Endodermal cell (in vitro differentiated cells): ENCODE results near the gene NCR3LG1. TPM values are rescaled to one million over a fixed set of nuclear protein-coding genes. Genes with fewer than 3 reads are reported as not detected.

Experiments used
- DNase-seq: peaks from one replicate; pipeline ENCODE4 v3.0.0-alpha.2; 2017
- H3K27ac ChIP-seq: 2 replicates; pipeline ENCODE4 v1.5.1; 2013; ENCODE audit warnings: mild to moderate bottlenecking, low read depth, low read length, moderate library complexity
- H3K27me3 ChIP-seq: 2 replicates; pipeline ENCODE4 v1.6.1; 2013; ENCODE audit warnings: mild to moderate bottlenecking, low read length, moderate library complexity; ENCODE audit not compliant: insufficient read depth, control insufficient read depth, poor library complexity, severe bottlenecking
- H3K36me3 ChIP-seq: 2 replicates; pipeline ENCODE4 v1.7.0; 2013; ENCODE audit warnings: mild to moderate bottlenecking, low read length, moderate library complexity; ENCODE audit not compliant: control insufficient read depth, insufficient read depth
- H3K4me1 ChIP-seq: one replicate; pipeline ENCODE4 v1.7.0; 2013; ENCODE audit warnings: low read length; ENCODE audit not compliant: control insufficient read depth, insufficient read depth
- H3K4me3 ChIP-seq: 2 replicates; pipeline ENCODE4 v1.5.1; 2013; ENCODE audit warnings: mild to moderate bottlenecking, low read length, moderate library complexity
- H3K9ac ChIP-seq: 2 replicates; pipeline ENCODE4 v1.6.1; 2013; ENCODE audit warnings: mild to moderate bottlenecking, low read length, moderate library complexity; ENCODE audit not compliant: poor library complexity, severe bottlenecking; ENCODE audit errors: extremely low read depth
- H3K9me3 ChIP-seq: 2 replicates; pipeline ENCODE4 v1.6.1; 2013; ENCODE audit warnings: mild to moderate bottlenecking, low read length, moderate library complexity; ENCODE audit not compliant: control insufficient read depth
- H3K27ac Mint-ChIP-seq: 2 replicates; pipeline ENCODE4 v1.8.0; 2020; ENCODE audit warnings: mixed read lengths
- H3K27me3 Mint-ChIP-seq: 2 replicates; pipeline ENCODE4 v1.8.0; 2021; ENCODE audit warnings: mild to moderate bottlenecking, mixed read lengths; ENCODE audit not compliant: insufficient read depth
- H3K36me3 Mint-ChIP-seq: 2 replicates; pipeline ENCODE4 v1.8.0; 2020; ENCODE audit warnings: low read depth, mixed read lengths
- H3K4me1 Mint-ChIP-seq: 2 replicates; pipeline ENCODE4 v1.8.0; 2020; ENCODE audit warnings: mixed read lengths
- H3K4me3 Mint-ChIP-seq: 2 replicates; pipeline ENCODE4 v1.8.0; 2020; ENCODE audit warnings: mild to moderate bottlenecking, moderate library complexity, mixed read lengths
- H3K9me3 Mint-ChIP-seq: 2 replicates; pipeline ENCODE4 v1.8.0; 2020; ENCODE audit warnings: mild to moderate bottlenecking, mixed read lengths
- CTCF ChIP-seq: fragments of 200-600 bp; sonication (generic); conservative IDR thresholded peaks from 2 replicates; pipeline ENCODE4 v1.5.0; 2021; ENCODE audit warnings: antibody characterized with exemption, mild to moderate bottlenecking
- WGBS, 2 experiments: methylation state at CpG; one replicate each; pipeline versions ENCODE4 v1.1.5 to v1.1.7; 2013; ENCODE audit warnings: missing lambda C conversion rate in 2 of 2, mixed read lengths in 1 of 2; ENCODE audit not compliant: insufficient coverage in 1 of 2, insufficient read length in 1 of 2; 5-methylcytosine and 5-hydroxymethylcytosine counted together
- total RNA-seq, 2 donors: library from RNA; stranded (reverse); fragmentation: NEBNext Ultra II Directional in 1 of 2; extraction: Animal tissue kit (Norgen Biotek cat#: 25700) in 1 of 2; gene quantifications; 2 replicates in 1 of 2; 3 replicates in 1 of 2; pipeline ENCODE4 v1.2.1, GENCODE V29; 2021

NCR3LG1 gene
- total RNA-seq, 2 donors from 2014 or later = 0.31 to 0.62 TPM

DNA sequence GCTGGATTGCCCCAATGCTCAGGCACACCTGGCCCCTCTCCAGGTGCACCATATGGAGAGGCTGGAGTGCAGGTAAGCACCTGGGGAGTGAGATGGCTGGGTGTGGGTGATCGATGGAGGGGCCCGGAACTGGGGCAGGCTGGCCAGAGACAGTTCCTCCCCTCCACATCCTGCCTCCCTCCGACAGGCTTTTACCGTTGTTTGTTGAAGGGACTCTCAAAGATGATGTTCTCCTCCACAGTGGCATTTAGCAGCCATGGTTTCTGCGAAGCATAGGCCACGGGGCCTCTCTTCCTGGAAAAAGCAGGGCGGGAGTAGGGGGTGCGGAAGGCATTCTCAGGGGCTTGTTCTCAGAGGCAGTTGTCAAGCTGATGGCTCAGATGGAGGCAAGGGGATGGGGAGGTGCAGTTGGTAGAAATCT lies 62.7 kb downstream of the NCR3LG1 start:
- H3K27me3 ChIP-seq = no peaks in the 10 kb centered on the region
- WGBS, 2 experiments = 90 to 95% methylated on average over 7 of the region's 8 CpGs
- H3K27me3 Mint-ChIP-seq = peaks cover 13% of the 10 kb centered on the region
- no peak overlapping the region for H3K27ac Mint-ChIP-seq
- no peak overlapping the region for H3K27ac ChIP-seq
- peaks cover 17% of the 10 kb centered on the region for H3K4me1 Mint-ChIP-seq
- no peak overlapping the region for H3K4me3 ChIP-seq
- H3K36me3 Mint-ChIP-seq = no peaks in the 10 kb centered on the region
- H3K4me1 ChIP-seq = peaks cover 6% of the 10 kb centered on the region
- TF ChIP-seq CTCF = no peak
- no peak for DNase-seq
- no peak overlapping the region for H3K9ac ChIP-seq
- no peaks in the 10 kb centered on the region for H3K9me3 ChIP-seq
- H3K36me3 ChIP-seq = no peaks in the 10 kb centered on the region
- no peaks in the 10 kb centered on the region for H3K9me3 Mint-ChIP-seq
- H3K4me3 Mint-ChIP-seq = no peak overlapping the region

- Histone ChIP-seq H3K36me3 (no peaks in the 10 kb centered on the region), H3K9me3 (no peaks in the 10 kb centered on the region), H3K9ac (no peak overlapping the region), H3K4me3 (no peak overlapping the region), H3K27me3 (no peaks in the 10 kb centered on the region), H3K27ac (no peak overlapping the region), H3K4me1 (peaks cover 6% of the 10 kb centered on the region)
- no peaks in the 10 kb centered on the region for H3K9me3 Mint-ChIP-seq
- no peak overlapping the region for H3K4me3 Mint-ChIP-seq
- H3K27me3 Mint-ChIP-seq = peaks cover 20% of the 10 kb centered on the region
- 83 to 91% methylated on average over 1 to 5 of the region's 5 CpGs for WGBS, 2 experiments
- peaks cover 18% of the 10 kb centered on the region for H3K4me1 Mint-ChIP-seq
- DNase-seq = no peak
- TF ChIP-seq CTCF = no peak
- no peaks in the 10 kb centered on the region for H3K36me3 Mint-ChIP-seq
- no peak overlapping the region for H3K27ac Mint-ChIP-seq
These were observed 63.4 kb downstream of the NCR3LG1 start for GRCh38 chr11:17414992-17415391.

GRCh38 chr11:17415523-17416104 lies 64.0 kb downstream of the NCR3LG1 start:
- no peaks in the 10 kb centered on the region for H3K27me3 ChIP-seq
- TF ChIP-seq CTCF = no peak
- no peak for DNase-seq
- no peak overlapping the region for H3K4me3 ChIP-seq
- H3K36me3 Mint-ChIP-seq = no peaks in the 10 kb centered on the region
- H3K27me3 Mint-ChIP-seq = peaks cover 22% of the 10 kb centered on the region
- no peaks in the 10 kb centered on the region for H3K36me3 ChIP-seq
- no peak overlapping the region for H3K27ac Mint-ChIP-seq
- H3K9me3 Mint-ChIP-seq = no peaks in the 10 kb centered on the region
- peaks cover 6% of the 10 kb centered on the region for H3K4me1 ChIP-seq
- peaks cover 19% of the 10 kb centered on the region for H3K4me1 Mint-ChIP-seq
- H3K4me3 Mint-ChIP-seq = no peak overlapping the region
- H3K9ac ChIP-seq = no peak overlapping the region
- H3K27ac ChIP-seq = no peak overlapping the region
- no peaks in the 10 kb centered on the region for H3K9me3 ChIP-seq
- WGBS, 2 experiments = 85 to 90% methylated on average over 4 to 6 of the region's 6 CpGs
